Hepatocyte (in vitro differentiated cells): ENCODE data around the gene EGF. TPM values are rescaled to one million over a fixed set of nuclear protein-coding genes. Genes with fewer than 3 reads are reported as not detected.

Experiments used
- DNase-seq: peaks from one replicate; pipeline ENCODE4 v3.0.0-alpha.2; 2016; ENCODE audit warnings: low spot score
- H2AFZ ChIP-seq: fragments of 200-600 bp; sonication (generic); 2 replicates; pipeline ENCODE4 v1.6.0; 2016; ENCODE audit warnings: antibody characterized with exemption, mild to moderate bottlenecking
- H3K27ac ChIP-seq: fragments of 200-600 bp; sonication (generic); 2 replicates; pipeline ENCODE4 v1.5.1; 2016; ENCODE audit warnings: mild to moderate bottlenecking
- H3K27me3 ChIP-seq: fragments of 200-600 bp; sonication (generic); 2 replicates; pipeline ENCODE4 v1.6.1; 2016
- H3K36me3 ChIP-seq: fragments of 200-600 bp; sonication (generic); replicated peaks from 2 replicates; pipeline ENCODE4 v1.5.1; 2016; ENCODE audit warnings: low read depth; ENCODE audit not compliant: insufficient read depth
- H3K4me1 ChIP-seq: fragments of 200-600 bp; sonication (generic); 2 replicates; pipeline ENCODE4 v1.5.1; 2016; ENCODE audit warnings: mild to moderate bottlenecking, moderate library complexity; ENCODE audit not compliant: insufficient read depth
- H3K4me2 ChIP-seq: fragments of 200-600 bp; sonication (generic); 2 replicates; pipeline ENCODE4 v1.6.0; 2016
- H3K4me3 ChIP-seq: fragments of 200-600 bp; sonication (generic); 2 replicates; pipeline ENCODE4 v1.5.1; 2016; ENCODE audit warnings: mild to moderate bottlenecking
- H3K79me2 ChIP-seq: fragments of 200-600 bp; sonication (generic); 2 replicates; pipeline ENCODE4 v1.6.0; 2017; ENCODE audit warnings: mild to moderate bottlenecking
- H3K9me2 ChIP-seq: fragments of 200-600 bp; sonication (generic); replicated peaks from 2 replicates; pipeline ENCODE4 v1.6.0; 2017; ENCODE audit warnings: mild to moderate bottlenecking; ENCODE audit not compliant: insufficient read depth
- H3K9me3 ChIP-seq: fragments of 200-600 bp; sonication (generic); 2 replicates; pipeline ENCODE4 v1.5.1; 2016; ENCODE audit warnings: low read depth, mild to moderate bottlenecking
- H4K20me1 ChIP-seq: fragments of 200-600 bp; sonication (generic); 2 replicates; pipeline ENCODE4 v1.6.0; 2016; ENCODE audit warnings: mild to moderate bottlenecking; ENCODE audit not compliant: insufficient read depth, poor library complexity, severe bottlenecking
- CTCF ChIP-seq: fragments of 200-600 bp; sonication (generic); IDR thresholded peaks from 2 replicates; pipeline ENCODE4 v1.5.1; 2016; ENCODE audit warnings: antibody characterized with exemption, mild to moderate bottlenecking; ENCODE audit not compliant: poor library complexity
- EZH2 ChIP-seq: fragments of 200-600 bp; sonication (generic); IDR thresholded peaks from 2 replicates; pipeline ENCODE4 v1.6.1; 2016; ENCODE audit warnings: antibody characterized with exemption, mild to moderate bottlenecking, borderline replicate concordance
- EZH2phosphoT487 ChIP-seq: fragments of 200-600 bp; sonication (generic); IDR thresholded peaks from one replicate; pipeline ENCODE4 v1.6.1; 2018; ENCODE audit warnings: antibody characterized with exemption, mild to moderate bottlenecking, low read depth, moderate library complexity; ENCODE audit not compliant: unreplicated experiment, severe bottlenecking
- WGBS: methylation state at CpG from one replicate; pipeline ENCODE4 v1.1.6; 2016; ENCODE audit warnings: low lambda C conversion rate; ENCODE audit errors: missing lambda C conversion rate; 5-methylcytosine and 5-hydroxymethylcytosine counted together
- polyA plus RNA-seq: library from polyadenylated mRNA; unstranded; fragments of >200 nt; fragmentation: Nextera tagmentation; extraction: Ambion mirVana; gene quantifications from 2 replicates; pipeline ENCODE4 v1.2.1, GENCODE V29; 2016
- total RNA-seq: library from RNA; depleted of rRNA; stranded (reverse); fragments of >200 nt; gene quantifications from 2 replicates; pipeline ENCODE4 v1.2.3, GENCODE V29; 2014

EGF gene
- total and polyA plus RNA-seq, 2 experiments from 2014 or later: 5.0 to 18.0 TPM

- no peak for DNase-seq
- H3K4me2 ChIP-seq: no peak overlapping the region
- H3K4me3 ChIP-seq: no peak overlapping the region
- H3K27me3 ChIP-seq: no peaks in the 10 kb centered on the region
- no peak overlapping the region for H2AFZ ChIP-seq
- H3K27ac ChIP-seq: no peak overlapping the region
- H4K20me1 ChIP-seq: no peaks in the 10 kb centered on the region
- no peaks in the 10 kb centered on the region for H3K36me3 ChIP-seq
- no peak for TF ChIP-seq EZH2
- TF ChIP-seq CTCF: no peak
- TF ChIP-seq EZH2phosphoT487: no peak
- H3K79me2 ChIP-seq: no peaks in the 10 kb centered on the region
- H3K9me2 ChIP-seq: no peaks in the 10 kb centered on the region
- H3K9me3 ChIP-seq: no peaks in the 10 kb centered on the region
- no peaks in the 10 kb centered on the region for H3K4me1 ChIP-seq
Observed at GRCh38 chr4:109886303-109886702, 26.4 kb upstream of the EGF start.

GRCh38 chr4:109887071-109887470, 25.6 kb upstream of the EGF start:
- 78% methylated on average over 6 of the region's 6 CpGs for WGBS
- H3K4me3 ChIP-seq: no peak overlapping the region
- no peaks in the 10 kb centered on the region for H3K9me2 ChIP-seq

GRCh38 chr4:109890076-109890475, 22.6 kb upstream of the EGF start:
- Histone ChIP-seq H3K4me3 (no peak overlapping the region), H2AFZ (no peak overlapping the region), H3K4me1 (no peaks in the 10 kb centered on the region), H3K4me2 (no peak overlapping the region), H3K79me2 (no peaks in the 10 kb centered on the region), H4K20me1 (no peaks in the 10 kb centered on the region), H3K27me3 (no peaks in the 10 kb centered on the region), H3K36me3 (no peaks in the 10 kb centered on the region), H3K9me2 (no peaks in the 10 kb centered on the region), H3K9me3 (no peaks in the 10 kb centered on the region), H3K27ac (no peak overlapping the region)
- TF ChIP-seq EZH2phosphoT487: no peak
- DNase-seq: no peak

More at GRCh38 chr4:109887071-109887470, 25.6 kb upstream of the EGF start:
- Histone ChIP-seq H4K20me1 (no peaks in the 10 kb centered on the region), H2AFZ (no peak overlapping the region), H3K4me1 (no peaks in the 10 kb centered on the region), H3K27me3 (no peaks in the 10 kb centered on the region), H3K4me2 (no peak overlapping the region), H3K79me2 (no peaks in the 10 kb centered on the region), H3K9me3 (no peaks in the 10 kb centered on the region), H3K36me3 (no peaks in the 10 kb centered on the region), H3K27ac (no peak overlapping the region)
- no peak for DNase-seq
- TF ChIP-seq EZH2 (no peak), EZH2phosphoT487 (no peak), CTCF (no peak)

GRCh38 chr4:109902559-109903251, 10.0 kb upstream of the EGF start:
- Histone ChIP-seq H3K27me3 (no peaks in the 10 kb centered on the region), H2AFZ (no peak overlapping the region), H3K36me3 (peaks cover 5% of the 10 kb centered on the region), H4K20me1 (no peaks in the 10 kb centered on the region), H3K4me3 (no peak overlapping the region), H3K9me2 (no peaks in the 10 kb centered on the region), H3K4me1 (no peaks in the 10 kb centered on the region), H3K9me3 (no peaks in the 10 kb centered on the region), H3K27ac (no peak overlapping the region), H3K4me2 (no peak overlapping the region), H3K79me2 (no peaks in the 10 kb centered on the region)
- WGBS: 98% methylated on average over 8 of the region's 8 CpGs
- TF ChIP-seq EZH2phosphoT487 (no peak), EZH2 (no peak), CTCF (no peak)
- DNase-seq: no peak
